Stimulated activated effector memory CD8-positive, alpha-beta T cell treated with anti-CD3 and anti-CD28 coated beads, Interleukin-12 subunit alpha, Interleukin-12 subunit beta, amount 100 ng/mL, for 72 hours (primary cell): Measurements from ENCODE around the gene CHIA.

Source experiments
- ATAC-seq: fragments of 150-1000 bp; cut with Tn5 transposase; 2 replicates; pipeline ENCODE4 v1.10.0; 2021
- DNase-seq, 2 donors: peaks; one replicate each; pipeline ENCODE4 v3.0.0; 2021 to 2022; ENCODE audit warnings: low spot score in 2 of 2
- H3K27ac Mint-ChIP-seq: one replicate; pipeline ENCODE4 v1.8.0; 2022; ENCODE audit warnings: mild to moderate bottlenecking, mixed read lengths
- H3K36me3 Mint-ChIP-seq: one replicate; pipeline ENCODE4 v1.8.0; 2022; ENCODE audit warnings: mild to moderate bottlenecking, mixed read lengths
- H3K4me1 Mint-ChIP-seq: one replicate; pipeline ENCODE4 v1.8.0; 2022; ENCODE audit warnings: mixed read lengths
- H3K4me3 Mint-ChIP-seq: one replicate; pipeline ENCODE4 v1.8.0; 2022; ENCODE audit warnings: mild to moderate bottlenecking, mixed read lengths
- H3K9me3 Mint-ChIP-seq: one replicate; pipeline ENCODE4 v1.8.0; 2022; ENCODE audit warnings: mixed read lengths

CHIA gene

DNA sequence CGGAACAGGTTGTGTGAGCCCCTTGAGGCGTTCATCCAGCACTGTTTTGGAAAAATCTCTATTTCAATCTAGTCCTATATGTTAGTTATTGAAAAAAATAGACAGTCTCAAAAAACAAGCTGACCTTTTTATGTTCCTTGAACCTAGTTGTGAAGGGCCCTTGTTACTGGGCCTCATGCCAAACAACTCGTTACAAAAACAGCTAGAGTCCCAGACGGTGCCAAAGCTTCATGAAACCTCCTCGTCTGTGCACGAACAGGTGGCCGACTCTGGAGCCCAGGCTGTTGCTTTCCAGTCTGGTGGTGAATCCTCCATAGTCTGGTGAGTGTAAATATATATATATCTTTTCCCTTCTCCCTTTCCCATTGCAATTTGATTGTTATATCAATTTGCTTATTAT is at the start of gene CHIA:
Gene CHIA, plus strand, starts transcription at position 222 of the 400 bp plus-strand sequence. CDS start 19,617 bp downstream, outside the sequence.
- no peak for DNase-seq
- Mint-ChIP-seq H3K36me3 (no peaks in the 10 kb centered on the region), H3K9me3 (no peaks in the 10 kb centered on the region), H3K4me3 (no peak within 1 kb of the TSS), H3K4me1 (no peaks in the 10 kb centered on the region), H3K27ac (no peak within 1 kb of the TSS)
- ATAC-seq, result no peak

DNA sequence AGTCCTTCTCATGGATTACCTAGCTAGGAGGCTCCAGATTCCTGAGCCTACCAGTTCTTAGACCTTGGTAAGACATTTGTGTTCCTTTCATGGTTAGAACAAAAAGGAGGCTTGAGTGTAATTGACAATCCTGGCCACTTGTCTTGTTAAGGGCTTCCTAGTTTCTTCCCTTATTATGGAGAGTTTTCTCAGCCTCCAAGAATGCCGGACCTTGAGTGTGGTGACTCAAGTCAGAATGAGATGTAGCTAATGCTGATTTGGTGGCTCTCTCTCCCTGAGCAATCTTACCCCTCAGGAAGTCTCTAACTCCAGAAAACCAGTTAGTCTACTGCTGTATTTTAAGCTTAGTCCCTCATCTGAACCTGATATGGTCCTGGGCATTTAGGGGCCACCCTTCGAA is 48.9 kb upstream of the CHIA start:
- H3K36me3 Mint-ChIP-seq, result no peaks in the 10 kb centered on the region
- H3K27ac Mint-ChIP-seq, result no peak overlapping the region
- ATAC-seq (no peak), DNase-seq (no peak)
- H3K4me1 Mint-ChIP-seq, result peaks cover 15% of the 10 kb centered on the region
- H3K9me3 Mint-ChIP-seq, result no peaks in the 10 kb centered on the region
- no peak overlapping the region for H3K4me3 Mint-ChIP-seq

DNA sequence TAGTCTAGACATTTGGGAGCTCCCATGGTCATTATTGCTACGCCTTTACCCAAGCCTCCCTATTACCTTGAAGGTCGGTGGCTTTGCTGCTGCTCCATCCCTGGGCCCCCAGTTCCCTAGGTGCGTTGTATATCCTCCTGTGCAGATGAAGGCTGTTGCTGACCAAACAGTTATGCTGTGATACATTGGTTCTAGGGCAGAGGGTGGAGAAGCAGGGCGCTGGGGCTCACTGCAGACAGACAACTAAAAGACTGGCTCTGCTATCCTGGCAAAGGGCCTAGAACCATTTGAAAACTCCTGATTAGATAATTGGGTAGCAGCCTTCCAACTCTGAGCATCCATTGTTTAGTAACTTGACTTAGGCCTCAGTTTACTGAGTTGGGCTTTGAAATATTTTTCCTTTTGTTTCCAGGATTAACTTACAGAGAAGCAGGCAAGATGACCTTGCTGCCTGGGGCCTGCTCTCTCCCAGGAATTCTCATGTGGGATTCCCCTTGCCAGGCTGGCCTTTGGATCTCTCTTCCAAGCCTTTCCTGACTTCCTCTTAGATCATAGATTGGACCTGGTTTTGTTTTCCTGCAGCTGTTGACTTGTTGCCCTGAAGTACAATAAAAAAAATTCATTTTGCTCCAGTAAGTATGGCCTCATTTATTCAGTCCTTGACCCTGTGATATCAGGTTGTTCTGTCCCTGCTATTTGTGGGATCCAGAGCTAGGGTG is 47.7 kb upstream of the CHIA start:
- Mint-ChIP-seq H3K27ac (no peak overlapping the region), H3K36me3 (no peaks in the 10 kb centered on the region)

DNA sequence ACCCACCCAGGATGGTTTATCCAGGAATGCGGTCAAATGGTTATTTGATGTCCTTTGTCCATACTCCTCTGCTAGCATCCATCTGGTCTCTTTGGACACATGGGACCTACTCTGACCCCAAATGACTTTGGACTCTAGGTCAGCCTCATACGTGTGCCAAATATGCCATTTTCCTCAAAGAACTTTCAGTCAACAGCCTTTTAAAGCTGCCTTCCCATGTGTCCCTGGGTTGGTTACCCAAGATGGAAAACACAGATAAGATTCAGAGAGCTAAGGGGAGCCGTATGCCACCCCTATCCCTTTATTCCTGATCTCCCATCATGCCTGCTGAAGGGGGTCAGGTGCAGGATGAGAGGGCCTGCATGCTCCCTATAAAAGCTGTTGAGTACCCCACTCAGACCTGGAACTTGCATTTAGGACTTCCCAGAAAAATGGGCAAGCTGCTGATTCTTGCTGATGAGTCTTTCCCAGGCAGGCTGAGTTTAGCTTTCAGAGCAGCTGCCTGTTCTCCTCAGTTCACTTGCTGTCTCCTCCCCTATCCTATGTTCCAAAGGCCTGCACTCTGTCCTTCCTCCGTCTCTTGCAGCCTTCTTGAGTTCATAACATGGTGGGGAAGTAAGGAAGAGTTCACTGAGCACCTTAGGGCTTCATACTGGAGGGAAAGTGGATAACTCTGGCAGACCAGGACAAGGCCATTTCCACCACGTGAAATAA is 43.4 kb upstream of the CHIA start:
- DNase-seq (no peak), ATAC-seq (no peak)
- Mint-ChIP-seq H3K36me3 (no peaks in the 10 kb centered on the region), H3K4me3 (no peak overlapping the region), H3K9me3 (no peaks in the 10 kb centered on the region), H3K27ac (no peak overlapping the region), H3K4me1 (peaks cover 9% of the 10 kb centered on the region)

More for the DNA sequence above, 47.7 kb upstream of the CHIA start:
- Mint-ChIP-seq H3K9me3 (no peaks in the 10 kb centered on the region), H3K4me1 (peaks cover 15% of the 10 kb centered on the region), H3K4me3 (no peak overlapping the region)
- ATAC-seq (no peak), DNase-seq (peak in 1 of 2 donors; percentile 28)

DNA sequence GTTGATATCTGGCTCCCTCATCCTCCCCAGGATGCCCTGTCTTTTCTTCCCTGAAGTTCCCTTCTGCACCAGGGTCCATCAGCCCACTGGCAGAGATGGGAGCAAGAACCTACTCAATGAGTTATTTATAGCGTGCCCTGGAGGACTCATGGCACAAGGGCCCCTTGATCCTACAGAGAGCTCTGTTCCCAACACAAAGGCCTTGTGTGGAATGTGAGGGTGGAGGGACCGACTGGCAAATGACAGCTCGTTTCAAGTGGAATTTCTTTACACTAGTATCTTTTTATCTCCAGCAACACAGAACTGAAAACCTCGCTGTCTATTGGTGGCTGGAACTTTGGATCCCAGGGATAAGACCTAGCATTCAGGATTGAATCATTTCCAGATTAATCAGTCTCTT is 40.7 kb upstream of the CHIA start:
- Mint-ChIP-seq H3K4me1 (peaks cover 15% of the 10 kb centered on the region), H3K9me3 (no peaks in the 10 kb centered on the region), H3K4me3 (no peak overlapping the region), H3K36me3 (no peaks in the 10 kb centered on the region), H3K27ac (no peak overlapping the region)
- ATAC-seq (no peak), DNase-seq (no peak)

DNA sequence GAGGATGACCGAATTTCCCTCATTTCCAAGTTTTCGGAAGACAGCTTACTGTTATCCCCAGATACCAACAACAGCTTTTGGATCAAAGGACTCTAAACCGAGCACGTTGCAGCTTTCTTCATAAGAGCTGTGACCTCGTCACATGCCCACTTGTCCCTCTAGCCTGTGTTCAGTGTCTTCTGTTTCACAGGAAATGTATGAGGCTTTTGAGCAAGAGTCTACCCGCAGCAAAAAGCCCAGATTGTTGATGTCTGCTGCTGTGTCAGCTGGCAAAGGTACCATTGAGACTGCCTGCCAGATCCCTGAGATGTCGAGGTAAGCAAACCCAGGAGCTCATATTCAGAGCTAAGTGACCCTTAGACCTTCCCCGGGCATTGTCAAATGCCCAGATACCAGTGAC is 39.1 kb upstream of the CHIA start:
- H3K4me3 Mint-ChIP-seq, result no peak overlapping the region
- H3K4me1 Mint-ChIP-seq, result peaks cover 15% of the 10 kb centered on the region
- no peaks in the 10 kb centered on the region for H3K36me3 Mint-ChIP-seq
- H3K9me3 Mint-ChIP-seq, result no peaks in the 10 kb centered on the region
- peak overlapping the region; percentile 17 for H3K27ac Mint-ChIP-seq
- DNase-seq, result no peak
- peak; percentile 39 for ATAC-seq

DNA sequence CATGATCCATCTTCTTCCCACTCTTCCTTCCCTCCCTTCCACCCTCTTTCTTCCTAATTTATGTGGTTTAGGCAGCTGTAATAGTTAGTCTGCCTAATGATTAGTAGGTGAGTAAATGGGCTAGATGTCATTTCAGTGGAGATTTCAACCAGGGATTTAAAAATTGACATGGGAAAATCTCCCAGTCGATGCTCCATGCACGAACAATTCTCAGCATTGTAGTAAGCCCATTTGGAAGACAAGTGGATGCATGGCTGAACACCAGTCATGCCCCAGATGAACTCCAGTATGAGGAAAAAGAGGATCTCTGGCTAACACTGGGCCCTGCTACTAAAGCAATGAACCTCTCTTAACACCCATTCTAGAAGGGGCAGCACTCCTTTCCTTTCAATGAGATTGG is 37.9 kb upstream of the CHIA start:
- H3K9me3 Mint-ChIP-seq, result no peaks in the 10 kb centered on the region
- ATAC-seq (no peak), DNase-seq (no peak)
- H3K4me1 Mint-ChIP-seq, result peaks cover 15% of the 10 kb centered on the region
- H3K27ac Mint-ChIP-seq, result no peak overlapping the region
- no peaks in the 10 kb centered on the region for H3K36me3 Mint-ChIP-seq
- no peak overlapping the region for H3K4me3 Mint-ChIP-seq

DNA sequence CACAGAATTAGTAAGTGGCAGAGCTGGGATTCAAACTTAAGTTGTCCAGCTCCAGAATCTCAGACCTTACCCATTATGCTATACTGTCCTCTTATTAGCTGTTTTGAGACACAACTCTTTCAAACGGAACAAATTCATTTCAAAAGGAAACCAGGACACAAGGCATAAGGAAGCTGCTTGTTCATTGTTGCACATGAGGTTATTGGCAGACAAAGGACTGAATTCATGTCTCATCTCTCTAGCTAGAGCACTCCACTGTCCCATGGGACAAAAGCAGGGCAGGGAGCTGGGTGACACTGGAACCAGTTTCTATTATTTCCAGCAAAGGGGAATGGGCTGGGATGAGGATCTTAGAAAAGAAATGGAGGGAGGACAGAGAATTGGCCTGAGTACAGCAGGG is 36.8 kb upstream of the CHIA start:
- H3K4me1 Mint-ChIP-seq, result peaks cover 15% of the 10 kb centered on the region
- no peaks in the 10 kb centered on the region for H3K36me3 Mint-ChIP-seq
- ATAC-seq (no peak), DNase-seq (no peak)
- no peak overlapping the region for H3K27ac Mint-ChIP-seq
- no peak overlapping the region for H3K4me3 Mint-ChIP-seq
- H3K9me3 Mint-ChIP-seq, result no peaks in the 10 kb centered on the region

DNA sequence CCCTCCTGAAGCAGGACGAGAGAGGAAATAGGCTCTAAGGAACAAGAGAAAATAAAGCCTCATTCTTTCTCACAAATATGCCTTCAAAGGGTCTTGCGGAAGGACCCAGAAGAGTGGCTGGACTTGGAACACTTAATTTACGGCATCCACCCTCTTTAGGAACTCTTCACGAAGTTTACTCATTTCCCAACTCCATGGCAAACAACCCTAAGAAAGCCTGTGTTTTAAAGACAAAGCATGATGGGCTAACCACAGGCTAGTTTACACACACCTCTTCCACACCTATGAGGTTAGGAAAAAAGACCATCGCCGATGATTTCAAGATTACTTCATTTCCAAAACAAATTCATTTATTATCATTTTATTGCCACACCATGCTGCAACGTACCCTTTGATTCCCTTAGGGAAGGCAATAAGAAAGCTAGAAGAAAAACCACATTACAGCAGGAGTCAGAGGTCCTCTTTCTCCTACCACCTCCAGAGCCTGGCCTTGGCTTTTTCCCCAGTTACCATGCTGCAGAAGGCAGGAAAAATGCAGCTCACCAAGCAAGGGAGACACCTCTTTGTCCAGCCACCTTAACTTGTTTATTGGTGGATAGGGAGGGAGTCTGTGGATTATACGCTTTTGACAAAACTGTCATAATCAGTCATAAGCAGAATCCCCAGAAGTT is 33.5 kb upstream of the CHIA start:
- no peak overlapping the region for H3K27ac Mint-ChIP-seq

DNA sequence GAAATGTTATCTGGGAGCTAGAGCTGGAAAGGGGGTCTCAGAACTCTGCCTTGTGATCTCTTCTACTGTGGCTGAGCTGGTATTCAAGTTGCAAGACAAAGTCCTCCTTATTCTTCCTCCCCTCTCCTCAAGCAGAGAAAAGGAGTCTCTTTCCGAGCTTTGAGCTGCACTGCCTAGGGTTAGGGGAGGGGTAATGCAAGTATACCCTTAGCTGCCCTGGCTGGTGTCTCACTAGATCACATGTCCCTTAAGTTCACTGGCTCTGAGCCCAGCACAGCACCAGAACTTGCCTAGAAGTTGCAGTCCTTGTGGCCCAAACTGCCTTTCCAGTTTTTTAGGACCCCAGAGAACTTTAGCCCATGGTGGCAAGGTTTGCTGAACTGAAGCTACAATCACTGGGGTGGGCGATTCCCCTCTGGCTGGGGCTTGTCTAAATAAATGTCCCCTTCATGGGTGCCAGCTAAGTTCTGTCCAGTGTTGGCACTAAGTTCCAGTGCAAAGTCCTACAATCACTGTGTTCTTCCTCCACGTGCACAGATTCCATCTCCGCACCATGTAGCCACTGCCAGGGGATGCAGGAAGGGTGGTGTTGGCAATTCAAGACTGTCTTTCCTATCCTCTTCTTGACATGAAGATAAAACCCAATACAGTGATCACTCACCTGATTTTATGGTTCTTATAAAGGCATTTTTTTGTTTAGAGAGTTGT is 22.7 kb upstream of the CHIA start:
- DNase-seq (no peak), ATAC-seq (no peak)
- Mint-ChIP-seq H3K9me3 (peaks cover 10% of the 10 kb centered on the region), H3K4me3 (no peak overlapping the region), H3K36me3 (no peaks in the 10 kb centered on the region), H3K4me1 (peaks cover 11% of the 10 kb centered on the region), H3K27ac (no peak overlapping the region)

More for the DNA sequence above, 33.5 kb upstream of the CHIA start:
- DNase-seq (no peak), ATAC-seq (no peak)
- H3K4me3 Mint-ChIP-seq, result no peak overlapping the region
- peaks cover 6% of the 10 kb centered on the region for H3K4me1 Mint-ChIP-seq
- H3K9me3 Mint-ChIP-seq, result no peaks in the 10 kb centered on the region
- H3K36me3 Mint-ChIP-seq, result no peaks in the 10 kb centered on the region

DNA sequence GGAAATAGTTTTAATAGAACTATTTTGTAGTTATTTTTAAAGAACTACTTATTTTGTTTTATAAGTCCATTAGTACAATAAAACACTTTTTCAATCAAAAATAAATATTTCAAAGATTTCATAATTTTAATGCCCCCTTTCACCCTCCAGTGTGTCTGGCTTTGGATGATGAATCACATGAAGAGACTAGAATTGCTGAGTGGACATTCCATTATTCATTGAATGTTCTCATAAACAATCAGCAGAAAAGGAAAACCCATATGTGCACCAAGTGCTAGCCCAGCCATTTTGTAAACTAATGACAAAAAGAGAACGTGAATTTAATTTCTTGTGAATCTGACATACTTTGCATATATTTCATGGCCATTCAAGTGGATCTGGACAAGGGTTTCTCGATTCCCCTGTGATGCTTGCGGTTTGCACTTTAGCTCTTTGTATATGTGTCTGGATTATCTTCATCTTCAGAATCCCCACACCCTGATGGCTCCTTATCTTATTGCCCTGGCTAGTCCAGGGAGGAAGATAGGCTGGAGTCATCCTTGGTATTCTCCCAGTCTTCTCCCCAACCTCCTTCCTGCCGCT is 20.7 kb upstream of the CHIA start:
- Mint-ChIP-seq H3K27ac (no peak overlapping the region), H3K36me3 (no peaks in the 10 kb centered on the region), H3K4me1 (peaks cover 18% of the 10 kb centered on the region), H3K9me3 (peaks cover 9% of the 10 kb centered on the region), H3K4me3 (no peak overlapping the region)
- ATAC-seq (no peak), DNase-seq (no peak)

DNA sequence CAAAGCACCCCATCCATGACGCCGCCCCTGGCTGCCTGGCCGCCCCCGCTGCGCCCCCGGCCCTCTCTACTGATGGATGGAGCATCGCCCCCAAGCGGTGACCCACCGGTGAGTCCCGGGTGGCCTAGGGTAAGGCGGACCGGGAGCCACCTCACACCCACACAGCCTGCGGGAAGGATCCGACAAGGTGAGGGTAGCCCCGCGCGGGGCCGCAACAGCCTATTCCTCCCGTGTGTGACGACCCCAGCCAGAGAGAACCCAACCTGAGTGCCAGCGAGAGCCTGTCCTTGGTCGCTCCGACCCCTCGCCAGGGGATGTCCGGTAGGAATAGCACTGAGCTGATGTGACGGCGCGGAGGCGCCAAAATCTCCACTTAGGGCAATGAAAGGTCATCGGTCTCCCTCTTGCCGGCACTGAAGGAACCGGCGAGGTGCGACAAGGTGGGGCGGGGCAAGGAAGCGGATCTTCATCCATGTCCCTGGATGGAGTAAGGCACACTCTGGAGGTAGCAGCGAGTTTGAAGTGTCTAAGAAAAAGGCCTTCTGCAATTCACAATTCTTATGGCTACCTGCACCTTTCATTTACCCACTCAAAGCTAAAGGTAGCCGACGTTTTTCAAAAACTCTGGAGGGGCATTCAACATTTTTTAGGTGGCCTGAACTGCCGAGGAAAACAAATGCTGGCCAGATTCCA is 19.7 kb upstream of the CHIA start:
- H3K27ac Mint-ChIP-seq, result no peak overlapping the region
- DNase-seq, result no peak
- H3K4me3 Mint-ChIP-seq, result peak overlapping the region; percentile 30
- peaks cover 3% of the 10 kb centered on the region for H3K9me3 Mint-ChIP-seq
- peaks cover 27% of the 10 kb centered on the region for H3K4me1 Mint-ChIP-seq
- H3K36me3 Mint-ChIP-seq, result no peaks in the 10 kb centered on the region
- no peak for ATAC-seq

DNA sequence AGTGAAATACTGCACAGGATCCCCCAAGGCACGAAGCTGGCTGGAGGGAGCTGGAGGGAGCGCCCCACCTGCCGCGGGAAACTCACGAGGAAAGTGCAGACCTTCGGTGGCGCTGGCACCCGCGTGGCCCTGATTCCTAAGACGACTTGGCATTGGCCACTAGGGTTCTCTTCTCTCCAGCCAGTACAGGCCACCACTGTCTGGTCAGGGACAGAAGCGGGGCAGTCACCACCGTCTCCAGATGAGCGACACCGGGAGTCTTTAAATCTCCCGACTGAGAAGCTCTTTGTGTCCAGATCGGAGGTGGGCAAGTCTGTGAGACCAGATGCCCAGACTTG is 19.2 kb upstream of the CHIA start:
- no peaks in the 10 kb centered on the region for H3K9me3 Mint-ChIP-seq
- H3K27ac Mint-ChIP-seq, result no peak overlapping the region

DNA sequence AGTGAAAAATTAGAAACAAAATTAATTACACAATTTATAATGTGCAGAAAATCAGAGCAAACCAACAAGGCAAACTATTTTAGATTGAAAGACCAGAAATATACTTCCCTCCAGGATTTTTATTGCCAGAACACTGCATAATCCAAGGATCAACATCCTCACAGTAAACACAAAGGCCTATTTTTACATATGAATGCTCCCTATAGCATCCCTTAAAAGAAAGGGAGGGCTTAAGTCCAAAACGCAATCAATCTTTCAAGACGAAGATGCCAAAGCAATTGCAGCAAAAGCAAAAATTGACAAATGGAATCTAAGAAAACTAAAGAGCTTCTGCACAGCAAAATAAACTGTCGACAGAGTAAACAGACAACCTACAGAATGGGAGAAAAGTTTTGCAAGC is 18.6 kb upstream of the CHIA start:
- H3K27ac Mint-ChIP-seq, result no peak overlapping the region
- ATAC-seq (no peak), DNase-seq (no peak)
- no peak overlapping the region for H3K4me3 Mint-ChIP-seq
- H3K4me1 Mint-ChIP-seq, result peaks cover 33% of the 10 kb centered on the region
- H3K36me3 Mint-ChIP-seq, result no peaks in the 10 kb centered on the region
- H3K9me3 Mint-ChIP-seq, result no peaks in the 10 kb centered on the region

More for the DNA sequence above, 19.2 kb upstream of the CHIA start:
- Mint-ChIP-seq H3K4me3 (peak overlapping the region; percentile 30), H3K36me3 (no peaks in the 10 kb centered on the region), H3K4me1 (peaks cover 32% of the 10 kb centered on the region)
- ATAC-seq, result no peak
- no peak for DNase-seq

DNA sequence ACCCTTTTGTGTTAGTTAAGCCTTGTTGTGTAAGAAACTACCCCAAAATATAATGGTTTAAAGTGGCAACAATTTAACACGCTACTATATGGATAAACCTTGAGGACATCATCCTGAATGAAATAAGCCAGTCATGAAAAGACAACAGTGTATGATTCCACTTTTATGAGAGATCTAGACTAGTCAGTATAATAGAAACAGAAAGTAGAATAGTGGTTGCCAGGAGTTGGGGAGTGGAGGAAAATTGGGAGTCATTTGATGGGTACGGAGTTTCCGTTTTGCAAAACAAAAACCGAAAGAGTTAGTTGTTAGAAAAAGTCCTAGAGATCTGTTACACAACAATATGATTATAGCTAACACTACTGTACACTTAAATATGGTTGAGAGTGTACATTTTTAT is 16.0 kb upstream of the CHIA start:
- Mint-ChIP-seq H3K9me3 (no peaks in the 10 kb centered on the region), H3K27ac (peak overlapping the region; percentile 0), H3K4me1 (peaks cover 45% of the 10 kb centered on the region), H3K4me3 (peak overlapping the region; percentile 18), H3K36me3 (no peaks in the 10 kb centered on the region)
- ATAC-seq (peak; percentile 84), DNase-seq (no peak)
